Peyer's patch (tissue), 4 donors: ENCODE results near the gene NOS1AP. TPM values are rescaled to one million over a fixed set of nuclear protein-coding genes. Genes with fewer than 3 reads are reported as not detected.

ENCODE experiments used
- DNase-seq, 3 donors: peaks; one replicate each; pipeline ENCODE4 v3.0.0-alpha.2; 2017 to 2019
- H3K27ac ChIP-seq, 4 donors: fragments of 200-600 bp; sonication (generic); one replicate each; pipeline ENCODE4 v1.5.1; 2016 to 2019
- H3K27me3 ChIP-seq, 2 donors: fragments of 200-600 bp; sonication (generic); one replicate each; pipeline ENCODE4 v1.5.1; 2019
- H3K36me3 ChIP-seq, 3 donors: fragments of 200-600 bp; sonication (generic); one replicate each; pipeline ENCODE4 v1.5.1; 2016 to 2019
- H3K4me1 ChIP-seq, 4 donors: fragments of 200-600 bp; sonication (generic); one replicate each; pipeline ENCODE4 v1.5.1; 2016 to 2019
- H3K4me3 ChIP-seq, 4 donors: fragments of 200-600 bp; sonication (generic); 1 replicate in 3 of 4; 2 replicates in 1 of 4; pipeline ENCODE4 v1.5.1; 2016 to 2019; ENCODE audit warnings: mild to moderate bottlenecking in 1 of 4
- H3K9me3 ChIP-seq, 4 donors: fragments of 200-600 bp; sonication (generic); one replicate each; pipeline ENCODE4 v1.5.1; 2016 to 2019; ENCODE audit warnings: mild to moderate bottlenecking in 1 of 4
- CTCF ChIP-seq, 6 experiments: fragments of 450-650 bp in 4 of 6; fragments of 200-600 bp in 2 of 6; sonication (generic) in 1 of 6; IDR thresholded peaks; one replicate each; pipeline ENCODE4 v1.5.1; 2017 to 2019; ENCODE audit warnings: antibody characterized with exemption in 6 of 6, mild to moderate bottlenecking in 3 of 6, moderate library complexity in 1 of 6
- POLR2A ChIP-seq, 2 donors: fragments of 450-650 bp; IDR thresholded peaks; one replicate each; pipeline ENCODE4 v1.5.1; 2017; ENCODE audit warnings: antibody characterized with exemption in 2 of 2, mild to moderate bottlenecking in 2 of 2, moderate library complexity in 2 of 2
- total RNA-seq, 4 donors: library from RNA; depleted of rRNA; stranded (reverse); fragments of >200 nt; gene quantifications; one replicate each; pipeline ENCODE4 v1.1.0, GENCODE V29; 2016

Gene NOS1AP
- total RNA-seq, 4 donors from 2014 or later: 6.3 to 18.5 (median 11.9) TPM

GRCh38 chr1:162383516-162383915, 314.0 kb downstream of the NOS1AP start:
- H3K36me3 ChIP-seq: no peaks in the 10 kb centered on the region
- peaks cover 0 to 19% (median 0%) of the 10 kb centered on the region in 4 donors for H3K4me1 ChIP-seq
- peak in 1 of 3 donors; percentile 18 for DNase-seq
- no peak overlapping the region for H3K4me3 ChIP-seq
- no peaks in the 10 kb centered on the region for H3K9me3 ChIP-seq
- no peaks in the 10 kb centered on the region for H3K27me3 ChIP-seq
- H3K27ac ChIP-seq: peak overlapping the region in 1 of 4 donors; percentile 97
- TF ChIP-seq POLR2A (IDR thresholded peaks at IDR 0.05): no peak
- no peak for TF ChIP-seq CTCF (IDR thresholded peaks at IDR 0.05)

- H3K36me3 ChIP-seq: no peaks in the 10 kb centered on the region
- no peak overlapping the region for H3K4me3 ChIP-seq
- H3K9me3 ChIP-seq: no peaks in the 10 kb centered on the region
- H3K27me3 ChIP-seq: no peaks in the 10 kb centered on the region
- H3K27ac ChIP-seq: no peak overlapping the region
- TF ChIP-seq CTCF (IDR thresholded peaks at IDR 0.05): no peak
- no peak for TF ChIP-seq POLR2A (IDR thresholded peaks at IDR 0.05)
- DNase-seq: peak in 1 of 3 donors; percentile 22
- peaks cover 0 to 23% (median 0%) of the 10 kb centered on the region in 4 donors for H3K4me1 ChIP-seq
These were observed 314.6 kb downstream of the NOS1AP start for GRCh38 chr1:162384116-162384515.

- H3K9me3 ChIP-seq: no peaks in the 10 kb centered on the region
- no peak overlapping the region for H3K4me3 ChIP-seq
- H3K36me3 ChIP-seq: no peaks in the 10 kb centered on the region
- H3K27ac ChIP-seq: no peak overlapping the region
- peak in 1 of 3 donors; percentile 23 for DNase-seq
- no peak for TF ChIP-seq POLR2A (IDR thresholded peaks at IDR 0.05)
- TF ChIP-seq CTCF (IDR thresholded peaks at IDR 0.05): no peak
- H3K27me3 ChIP-seq: no peaks in the 10 kb centered on the region
- H3K4me1 ChIP-seq: peaks cover 0 to 29% (median 0%) of the 10 kb centered on the region in 4 donors
These were observed 315.2 kb downstream of the NOS1AP start for GRCh38 chr1:162384601-162385279.

- Histone ChIP-seq H3K4me3 (no peak overlapping the region), H3K36me3 (no peaks in the 10 kb centered on the region), H3K4me1 (peaks cover 0 to 34% (median 0%) of the 10 kb centered on the region in 4 donors), H3K27me3 (no peaks in the 10 kb centered on the region), H3K9me3 (no peaks in the 10 kb centered on the region), H3K27ac (no peak overlapping the region)
- TF ChIP-seq CTCF (IDR thresholded peaks at IDR 0.05): no peak
- no peak for TF ChIP-seq POLR2A (IDR thresholded peaks at IDR 0.05)
- peak in 1 of 3 donors; percentile 13 for DNase-seq
These were observed 315.8 kb downstream of the NOS1AP start for GRCh38 chr1:162385280-162385623.

- H3K9me3 ChIP-seq: no peaks in the 10 kb centered on the region
- no peak overlapping the region for H3K4me3 ChIP-seq
- DNase-seq: no peak
- H3K4me1 ChIP-seq: peaks cover 0 to 32% (median 0%) of the 10 kb centered on the region in 4 donors
- no peaks in the 10 kb centered on the region for H3K36me3 ChIP-seq
- no peak for TF ChIP-seq POLR2A (IDR thresholded peaks at IDR 0.05)
- TF ChIP-seq CTCF (IDR thresholded peaks at IDR 0.05): no peak
- H3K27ac ChIP-seq: peak overlapping the region in 2 of 4 donors; percentile 5 to 33
- no peaks in the 10 kb centered on the region for H3K27me3 ChIP-seq
These were observed 316.2 kb downstream of the NOS1AP start for GRCh38 chr1:162385702-162386101.
